Stimulated activated CD4-positive, alpha-beta T cell treated with anti-CD3 and anti-CD28 coated beads, Interleukin-2, amount 100 ng/mL, for 4 hours (primary cell): Measurements from ENCODE around the gene FGD4.

Experiments used
- DNase-seq: peaks from one replicate; pipeline ENCODE4 v3.0.0-alpha.2; 2020; ENCODE audit warnings: low read depth

FGD4 gene

GRCh38 chr12:32679920-32680237, 280.5 kb downstream of the FGD4 start:
- no peak for DNase-seq

- DNase-seq, result no peak
Measured at GRCh38 chr12:32680787-32681186, 281.4 kb downstream of the FGD4 start.

GRCh38 chr12:32681272-32681671, 281.9 kb downstream of the FGD4 start:
- no peak for DNase-seq

GRCh38 chr12:32686340-32686739, 287.0 kb downstream of the FGD4 start:
- no peak for DNase-seq

GRCh38 chr12:32688786-32689185, 289.4 kb downstream of the FGD4 start:
- DNase-seq, result no peak

DNA sequence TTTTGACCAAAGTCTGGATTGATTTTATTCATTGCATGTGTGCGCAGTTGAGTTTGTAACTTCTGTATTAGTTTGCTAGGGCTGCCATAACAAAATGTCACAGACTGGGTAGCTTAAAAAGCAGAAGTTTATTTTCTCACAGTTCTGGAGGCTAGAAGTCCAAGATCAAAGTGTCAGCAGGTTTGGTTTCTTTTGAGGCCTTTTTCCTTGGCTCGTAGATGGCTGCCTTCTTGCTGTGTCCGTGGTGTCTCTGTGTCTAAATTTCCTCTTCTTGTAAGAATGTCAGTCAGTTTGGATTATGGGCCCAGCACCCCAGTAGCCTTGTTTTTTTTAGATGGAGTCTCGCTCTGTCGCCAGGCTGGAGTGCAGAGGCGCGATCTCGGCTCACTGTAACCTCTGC, 291.6 kb downstream of the FGD4 start:
- DNase-seq, result no peak

GRCh38 chr12:32692358-32692757, 293.0 kb downstream of the FGD4 start:
- DNase-seq, result no peak

GRCh38 chr12:32693036-32693435, 293.7 kb downstream of the FGD4 start:
- no peak for DNase-seq
